HG02571 (cell line): Measurements from ENCODE around the gene CAVIN2.

Source experiments
- ATAC-seq: cut with Tn5 transposase; IDR thresholded peaks from one replicate; pipeline ENCODE4 v1.9.1; 2021; ENCODE audit warnings: mild to moderate bottlenecking, moderate library complexity; ENCODE audit not compliant: unreplicated experiment

Gene CAVIN2

GRCh38 chr2:191846515-191847476, at the start of gene CAVIN2:
Gene CAVIN2, minus strand, starts transcription at chr2:191847088. Its CDS starts 163 bp downstream, at chr2:191846925.
- ATAC-seq, result no peak

GRCh38 chr2:191895743-191896142, 48.9 kb upstream of the CAVIN2 start:
- no peak for ATAC-seq

- no peak for ATAC-seq
These were observed 48.3 kb upstream of the CAVIN2 start for GRCh38 chr2:191895195-191895594.

- ATAC-seq, result no peak
These were observed 47.8 kb upstream of the CAVIN2 start for GRCh38 chr2:191894681-191895147.

GRCh38 chr2:191892391-191892790, 45.5 kb upstream of the CAVIN2 start:
- no peak for ATAC-seq

GRCh38 chr2:191891656-191892055, 44.8 kb upstream of the CAVIN2 start:
- ATAC-seq, result no peak

- no peak for ATAC-seq
These were observed 43.0 kb upstream of the CAVIN2 start for GRCh38 chr2:191889931-191890330.

- no peak for ATAC-seq
These were observed 41.7 kb upstream of the CAVIN2 start for GRCh38 chr2:191888400-191889166.

- no peak for ATAC-seq
These were observed 38.8 kb upstream of the CAVIN2 start for GRCh38 chr2:191885650-191886049.

- no peak for ATAC-seq
These were observed 38.2 kb upstream of the CAVIN2 start for GRCh38 chr2:191885098-191885497.

- ATAC-seq, result no peak
These were observed 35.3 kb upstream of the CAVIN2 start for GRCh38 chr2:191881982-191882816.

- no peak for ATAC-seq
These were observed 31.8 kb upstream of the CAVIN2 start for GRCh38 chr2:191878548-191879279.

- no peak for ATAC-seq
These were observed 31.0 kb upstream of the CAVIN2 start for GRCh38 chr2:191877875-191878274.

- ATAC-seq, result no peak
These were observed 29.0 kb upstream of the CAVIN2 start for GRCh38 chr2:191875859-191876258.

GRCh38 chr2:191870744-191871143, 23.9 kb upstream of the CAVIN2 start:
- ATAC-seq, result no peak

GRCh38 chr2:191869781-191870180, 22.9 kb upstream of the CAVIN2 start:
- no peak for ATAC-seq

GRCh38 chr2:191869178-191869577, 22.3 kb upstream of the CAVIN2 start:
- no peak for ATAC-seq

- no peak for ATAC-seq
These were observed 20.6 kb upstream of the CAVIN2 start for GRCh38 chr2:191867507-191867847.

GRCh38 chr2:191866675-191867506, 20.0 kb upstream of the CAVIN2 start:
- no peak for ATAC-seq
